Nephron progenitor cell (in vitro differentiated cells): ENCODE data around the gene POC5.
"Not testable (repeated sequence)": the region's sequence is repeated elsewhere in the genome, so short reads cannot be mapped to it uniquely, and the experiment has no call there.

Experiments
- DNase-seq: peaks from one replicate; pipeline ENCODE4 v3.0.0; 2021
- H3K27ac Mint-ChIP-seq: 2 replicates; pipeline ENCODE4 v1.8.0; 2021; ENCODE audit warnings: mild to moderate bottlenecking, moderate library complexity, mixed read lengths
- H3K27me3 Mint-ChIP-seq: 2 replicates; pipeline ENCODE4 v1.8.0; 2021; ENCODE audit warnings: mild to moderate bottlenecking, low read depth, mixed read lengths; ENCODE audit not compliant: poor library complexity
- H3K36me3 Mint-ChIP-seq: 2 replicates; pipeline ENCODE4 v1.8.0; 2021; ENCODE audit warnings: low read depth, mixed read lengths
- H3K4me1 Mint-ChIP-seq: 2 replicates; pipeline ENCODE4 v1.8.0; 2021; ENCODE audit warnings: mixed read lengths
- H3K4me3 Mint-ChIP-seq: 2 replicates; pipeline ENCODE4 v1.8.0; 2021; ENCODE audit warnings: mild to moderate bottlenecking, moderate library complexity, mixed read lengths
- H3K9me3 Mint-ChIP-seq: 2 replicates; pipeline ENCODE4 v1.8.0; 2021; ENCODE audit warnings: mild to moderate bottlenecking, moderate library complexity, mixed read lengths
- CTCF ChIP-seq: fragments of 200-600 bp; sonication (generic); IDR thresholded peaks from 2 replicates; pipeline ENCODE4 v1.5.0; 2021; ENCODE audit warnings: antibody characterized with exemption

POC5 gene

GRCh38 chr5:75744355-75744754 is 27.1 kb upstream of the POC5 start:
- no peak overlapping the region for H3K4me3 Mint-ChIP-seq
- no peaks in the 10 kb centered on the region for H3K4me1 Mint-ChIP-seq
- no peak overlapping the region for H3K27ac Mint-ChIP-seq
- H3K9me3 Mint-ChIP-seq, result peaks cover 20% of the 10 kb centered on the region
- no peak for TF ChIP-seq CTCF
- peaks cover 32% of the 10 kb centered on the region for H3K27me3 Mint-ChIP-seq
- DNase-seq, result no peak
- no peaks in the 10 kb centered on the region for H3K36me3 Mint-ChIP-seq

GRCh38 chr5:75736273-75736672 is 19.0 kb upstream of the POC5 start:
- Mint-ChIP-seq H3K4me1 (no peaks in the 10 kb centered on the region), H3K27me3 (peaks cover 15% of the 10 kb centered on the region), H3K36me3 (no peaks in the 10 kb centered on the region), H3K4me3 (no peak overlapping the region), H3K9me3 (peaks cover 17% of the 10 kb centered on the region), H3K27ac (no peak overlapping the region)
- TF ChIP-seq CTCF, result no peak
- no peak for DNase-seq

GRCh38 chr5:75734913-75735789 is 17.9 kb upstream of the POC5 start:
- H3K27ac Mint-ChIP-seq, result no peak overlapping the region
- H3K9me3 Mint-ChIP-seq, result peaks cover 7% of the 10 kb centered on the region
- peak; percentile 49 for TF ChIP-seq CTCF
- H3K36me3 Mint-ChIP-seq, result no peaks in the 10 kb centered on the region
- no peak overlapping the region for H3K4me3 Mint-ChIP-seq
- H3K27me3 Mint-ChIP-seq, result peaks cover 5% of the 10 kb centered on the region
- peak; percentile 31 for DNase-seq
- H3K4me1 Mint-ChIP-seq, result no peaks in the 10 kb centered on the region

- H3K27me3 Mint-ChIP-seq, result peaks cover 5% of the 10 kb centered on the region
Measured at GRCh38 chr5:75733767-75734166, 16.5 kb upstream of the POC5 start.

GRCh38 chr5:75731515-75731914 is 14.3 kb upstream of the POC5 start:
- H3K27me3 Mint-ChIP-seq, H3K36me3 Mint-ChIP-seq, H3K4me3 Mint-ChIP-seq, DNase-seq, H3K9me3 Mint-ChIP-seq, H3K27ac Mint-ChIP-seq, H3K4me1 Mint-ChIP-seq: not testable (repeated sequence)

More at GRCh38 chr5:75733767-75734166, 16.5 kb upstream of the POC5 start:
- Mint-ChIP-seq H3K4me1 (no peaks in the 10 kb centered on the region), H3K36me3 (no peaks in the 10 kb centered on the region), H3K9me3 (peaks cover 7% of the 10 kb centered on the region), H3K27ac (no peak overlapping the region), H3K4me3 (no peak overlapping the region)
- TF ChIP-seq CTCF, result no peak
- DNase-seq, result no peak

GRCh38 chr5:75729321-75729720 is 12.1 kb upstream of the POC5 start:
- Mint-ChIP-seq H3K9me3 (peaks cover 7% of the 10 kb centered on the region), H3K27ac (no peak overlapping the region), H3K27me3 (peaks cover 3% of the 10 kb centered on the region), H3K36me3 (no peaks in the 10 kb centered on the region), H3K4me3 (no peak overlapping the region), H3K4me1 (peaks cover 10% of the 10 kb centered on the region)
- no peak for DNase-seq
- TF ChIP-seq CTCF, result no peak
